Uterus (tissue), 4 donors: ENCODE data around the gene PCK1. TPM values are rescaled to one million over a fixed set of nuclear protein-coding genes. Genes with fewer than 3 reads are reported as not detected.

Experiments used
- DNase-seq, 2 donors: peaks; one replicate each; pipeline ENCODE4 v3.0.0-alpha.2; 2019 to 2020
- H3K27ac ChIP-seq, 2 donors: fragments of 200-600 bp; sonication (generic); 1 replicate in 1 of 2; 2 replicates in 1 of 2; pipeline ENCODE4 v1.5.1; 2016 to 2018
- H3K27me3 ChIP-seq, 2 donors: fragments of 200-600 bp; sonication (generic); one replicate each; pipeline ENCODE4 v1.5.1; 2018 to 2019; ENCODE audit warnings: control low read depth in 1 of 2
- H3K36me3 ChIP-seq, 2 donors: fragments of 200-600 bp; sonication (generic); one replicate each; pipeline ENCODE4 v1.5.1; 2019; ENCODE audit warnings: control low read depth in 1 of 2
- H3K4me1 ChIP-seq, 2 donors: fragments of 200-600 bp; sonication (generic); one replicate each; pipeline ENCODE4 v1.5.1; 2018 to 2019; ENCODE audit warnings: control low read depth in 1 of 2
- H3K4me3 ChIP-seq, 2 donors: fragments of 200-600 bp; sonication (generic); 1 replicate in 1 of 2; 2 replicates in 1 of 2; pipeline ENCODE4 v1.5.1; 2018 to 2019; ENCODE audit warnings: mild to moderate bottlenecking in 1 of 2
- H3K9me3 ChIP-seq, 2 donors: fragments of 200-600 bp; sonication (generic); one replicate each; pipeline ENCODE4 v1.5.1; 2019; ENCODE audit warnings: control low read depth in 1 of 2
- CTCF ChIP-seq, 4 experiments: fragments of 200-600 bp in 2 of 4; fragments of 450-650 bp in 2 of 4; sonication (generic) in 2 of 4; IDR thresholded peaks; one replicate each; pipeline ENCODE4 v1.5.1; 2016 to 2019; ENCODE audit warnings: antibody characterized with exemption in 4 of 4, mild to moderate bottlenecking in 2 of 4, moderate library complexity in 1 of 4
- POLR2A ChIP-seq, 2 donors: fragments of 450-650 bp; IDR thresholded peaks; one replicate each; pipeline ENCODE4 v1.6.1; 2016; ENCODE audit warnings: antibody characterized with exemption in 2 of 2, mild to moderate bottlenecking in 1 of 2, moderate library complexity in 1 of 2
- intact Hi-C: fragments of 100-400 bp; cut with DNase I; formaldehyde crosslinking; loops from one replicate; pipeline ENCODE4 v1.15.1; 2023; ENCODE audit warnings: low total_unique reads
- total RNA-seq, 4 donors: library from RNA; depleted of rRNA in 3 of 4; stranded (reverse); fragments of >200 nt in 3 of 4; gene quantifications; one replicate each; pipeline versions ENCODE4 v1.1.0 to v1.2.4, GENCODE V29; 2014 to 2023
- donor health status: DM: yes; HTN: yes; CAD: no.

PCK1 gene
- total RNA-seq, 4 donors from 2014 or later: 0.26 to 1.8 (median 1.4) TPM; not detected in 1

GRCh38 chr20:57596358-57596757 lies 35.4 kb downstream of the PCK1 start:
- Histone ChIP-seq H3K9me3 (no peaks in the 10 kb centered on the region), H3K27ac (no peak overlapping the region), H3K4me3 (no peak overlapping the region), H3K4me1 (no peaks in the 10 kb centered on the region), H3K27me3 (no peaks in the 10 kb centered on the region), H3K36me3 (no peaks in the 10 kb centered on the region)
- intact Hi-C loops: loop anchor here (2.0 kb wide), 1 partner anchor 614 kb away; no protein-coding TSS in a partner anchor
- DNase-seq: no peak
- no peak for TF ChIP-seq POLR2A (IDR thresholded peaks at IDR 0.05)
- no peak for TF ChIP-seq CTCF (IDR thresholded peaks at IDR 0.05)

GRCh38 chr20:57596998-57597939 lies 36.4 kb downstream of the PCK1 start:
- Histone ChIP-seq H3K4me1 (no peaks in the 10 kb centered on the region), H3K4me3 (no peak overlapping the region), H3K27me3 (no peaks in the 10 kb centered on the region), H3K9me3 (no peaks in the 10 kb centered on the region), H3K27ac (no peak overlapping the region), H3K36me3 (no peaks in the 10 kb centered on the region)
- TF ChIP-seq CTCF (IDR thresholded peaks at IDR 0.05) (peak; percentile 92 to 97 (median 97)), POLR2A (IDR thresholded peaks at IDR 0.05) (no peak)
- DNase-seq: peak; percentile 62 to 72
- intact Hi-C loops: loop anchor here (2.0 kb wide), 1 partner anchor 614 kb away; no protein-coding TSS in a partner anchor

- no peak overlapping the region for H3K4me3 ChIP-seq
- H3K4me1 ChIP-seq: no peaks in the 10 kb centered on the region
- TF ChIP-seq CTCF (IDR thresholded peaks at IDR 0.05): no peak
- no peak for TF ChIP-seq POLR2A (IDR thresholded peaks at IDR 0.05)
- intact Hi-C loops: no loop called here
- no peaks in the 10 kb centered on the region for H3K9me3 ChIP-seq
- H3K27ac ChIP-seq: no peak overlapping the region
- DNase-seq: no peak
- H3K27me3 ChIP-seq: no peaks in the 10 kb centered on the region
- H3K36me3 ChIP-seq: no peaks in the 10 kb centered on the region
Measured at GRCh38 chr20:57598060-57598459, 37.1 kb downstream of the PCK1 start.

GRCh38 chr20:57598491-57598890 lies 37.6 kb downstream of the PCK1 start:
- Histone ChIP-seq H3K4me1 (no peaks in the 10 kb centered on the region), H3K27ac (no peak overlapping the region), H3K27me3 (no peaks in the 10 kb centered on the region), H3K9me3 (no peaks in the 10 kb centered on the region), H3K4me3 (no peak overlapping the region), H3K36me3 (no peaks in the 10 kb centered on the region)
- TF ChIP-seq CTCF (IDR thresholded peaks at IDR 0.05) (no peak), POLR2A (IDR thresholded peaks at IDR 0.05) (no peak)
- DNase-seq: no peak
- intact Hi-C loops: no loop called here
